Epidermal melanocyte (primary cell): Measurements from ENCODE around the gene SEPTIN10.

ENCODE experiments used
- DNase-seq: peaks from one replicate; pipeline ENCODE4 v3.0.0; 2011; ENCODE audit warnings: low spot score; ENCODE audit not compliant: insufficient read length

Gene SEPTIN10

DNA sequence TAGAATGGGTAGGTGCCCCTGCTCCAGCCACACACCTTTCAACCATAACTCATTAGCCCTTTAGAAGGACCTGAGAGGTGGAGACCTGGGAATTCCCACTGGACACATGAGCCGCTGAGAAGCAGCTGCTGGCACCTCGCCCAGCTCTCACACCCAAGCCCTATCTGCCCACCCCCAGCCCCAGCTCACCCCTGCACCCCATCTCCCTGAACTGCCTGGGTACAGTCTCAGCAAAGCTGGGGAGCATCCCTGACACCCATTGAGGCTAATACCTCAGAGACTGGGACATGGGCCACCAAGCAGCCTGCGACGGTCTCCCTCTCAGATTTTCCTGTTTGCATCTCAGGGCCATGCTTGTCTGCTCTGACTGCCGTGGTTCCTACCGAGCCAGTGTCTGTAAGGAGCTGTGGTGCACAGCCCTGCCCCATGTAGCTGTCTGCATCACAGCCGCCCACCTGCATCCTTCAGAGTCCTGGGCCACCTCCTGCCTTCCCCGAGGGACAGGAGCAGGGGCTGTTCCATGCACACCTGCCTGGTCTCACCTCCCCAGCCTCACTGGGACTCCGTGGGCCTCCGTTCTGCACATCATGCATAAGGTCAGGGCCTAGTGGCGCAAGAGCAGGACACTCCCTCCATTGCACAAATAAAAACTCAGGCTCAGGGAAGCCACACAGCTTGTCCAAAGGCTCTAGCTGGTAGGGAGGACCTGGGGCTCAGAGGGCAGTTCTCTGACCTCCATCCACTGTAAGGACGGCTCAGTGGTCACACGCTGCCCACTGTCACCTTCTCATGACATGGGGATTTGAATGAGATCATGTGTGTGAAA is 90.0 kb downstream of the SEPTIN10 start:
- no peak for DNase-seq

GRCh38 chr2:109523121-109523520 is 90.6 kb downstream of the SEPTIN10 start:
- DNase-seq: no peak

DNA sequence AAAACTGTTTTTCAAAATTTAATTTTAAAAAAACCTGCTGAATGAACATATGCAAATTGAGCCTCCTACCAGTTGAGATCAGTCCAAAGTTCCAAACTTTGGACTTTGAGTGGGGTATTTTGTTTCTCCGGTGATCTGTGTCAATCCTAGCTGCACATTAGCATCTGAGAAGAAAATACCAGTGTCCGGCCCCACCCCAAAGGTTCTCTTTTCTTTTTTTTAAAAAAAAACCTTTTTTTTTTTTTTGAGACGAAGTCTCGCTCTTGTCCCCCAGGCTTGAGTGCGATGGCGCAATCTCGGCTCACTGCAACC is 91.7 kb downstream of the SEPTIN10 start:
- DNase-seq: no peak

- no peak for DNase-seq
These were observed 92.3 kb downstream of the SEPTIN10 start for GRCh38 chr2:109521233-109522062.

- DNase-seq: no peak
These were observed 94.3 kb downstream of the SEPTIN10 start for GRCh38 chr2:109519513-109519912.

- no peak for DNase-seq
These were observed 96.5 kb downstream of the SEPTIN10 start for GRCh38 chr2:109517118-109517889.

- no peak for DNase-seq
These were observed 97.2 kb downstream of the SEPTIN10 start for GRCh38 chr2:109516445-109517117.

- no peak for DNase-seq
These were observed 98.9 kb downstream of the SEPTIN10 start for GRCh38 chr2:109514857-109515256.

DNA sequence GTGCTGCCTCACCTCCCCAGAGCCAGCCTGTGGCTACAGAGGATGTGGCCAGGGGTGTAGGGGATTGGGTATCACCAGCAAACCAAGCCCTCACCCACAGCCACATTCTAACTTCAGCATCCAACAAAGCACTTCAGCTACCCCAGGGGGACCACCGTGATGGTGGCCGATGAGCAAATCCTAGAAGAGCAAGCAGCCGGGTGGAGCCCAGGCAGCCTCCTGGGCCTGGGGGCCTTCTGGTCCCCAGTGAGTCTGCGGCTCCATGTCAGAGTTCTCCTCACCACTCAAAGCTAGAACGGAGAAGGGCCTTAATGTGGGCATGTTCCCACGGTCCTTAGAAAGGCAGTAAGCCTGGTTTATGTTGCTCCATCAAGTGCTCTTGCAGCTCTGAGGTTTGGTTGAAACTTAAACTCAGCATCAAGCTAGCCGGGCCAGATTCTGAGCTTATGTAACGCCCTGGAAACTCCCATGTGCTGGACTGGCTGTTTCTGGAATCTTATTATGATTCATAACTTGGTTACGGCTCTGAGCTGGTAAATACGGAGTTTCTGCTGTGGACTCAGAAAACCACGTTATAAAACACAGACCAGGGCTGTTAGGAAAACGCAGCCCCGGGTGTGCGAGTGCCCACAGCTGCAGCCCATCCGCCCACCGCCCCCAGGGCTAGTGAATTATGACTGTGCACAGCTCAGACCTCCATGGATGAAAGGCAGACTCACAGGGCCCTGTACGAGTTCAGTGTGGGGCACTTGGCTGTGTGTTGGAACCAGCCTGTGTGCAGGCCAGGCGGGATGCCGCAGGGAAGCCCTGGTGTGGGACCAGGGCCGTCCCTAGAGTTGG is 99.8 kb downstream of the SEPTIN10 start:
- peak; percentile 80 for DNase-seq

DNA sequence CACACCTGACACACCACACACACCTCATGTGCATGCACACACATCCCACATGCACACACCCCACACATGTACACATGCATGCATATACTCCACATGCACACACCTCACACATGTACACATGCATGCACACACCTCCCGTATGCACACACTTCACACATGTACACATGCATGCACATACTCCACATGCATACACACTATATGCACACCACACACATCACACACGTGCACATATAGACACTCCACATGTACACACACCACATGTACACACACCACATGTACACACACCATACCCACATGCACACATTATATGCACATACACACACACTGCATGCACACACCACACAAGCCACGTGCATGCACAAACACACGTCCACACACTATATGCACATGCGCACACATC is 100.5 kb downstream of the SEPTIN10 start:
- no peak for DNase-seq

GRCh38 chr2:109512076-109512475 is 101.7 kb downstream of the SEPTIN10 start:
- DNase-seq: no peak

DNA sequence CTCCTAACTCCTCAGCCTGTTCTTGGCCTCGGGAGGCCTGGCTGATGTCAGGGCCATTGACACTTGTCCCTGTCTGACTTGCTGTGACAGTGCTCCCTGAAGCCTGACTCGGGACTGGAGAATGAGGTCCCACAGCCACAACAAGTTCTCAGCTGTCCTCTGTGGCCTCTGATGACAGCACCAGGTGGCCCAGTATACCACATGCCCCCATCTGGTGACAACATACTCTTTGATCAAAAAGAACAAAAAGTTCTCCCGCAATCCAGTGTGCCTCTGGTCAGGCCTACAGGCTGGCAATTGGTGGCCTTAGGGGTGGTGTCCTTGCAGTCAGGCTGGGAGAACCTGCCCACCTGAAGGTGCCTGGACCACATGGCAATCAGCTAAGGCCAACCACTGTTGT is 102.6 kb downstream of the SEPTIN10 start:
- no peak for DNase-seq

- DNase-seq: peak; percentile 88
These were observed 103.4 kb downstream of the SEPTIN10 start for GRCh38 chr2:109510136-109511028.

DNA sequence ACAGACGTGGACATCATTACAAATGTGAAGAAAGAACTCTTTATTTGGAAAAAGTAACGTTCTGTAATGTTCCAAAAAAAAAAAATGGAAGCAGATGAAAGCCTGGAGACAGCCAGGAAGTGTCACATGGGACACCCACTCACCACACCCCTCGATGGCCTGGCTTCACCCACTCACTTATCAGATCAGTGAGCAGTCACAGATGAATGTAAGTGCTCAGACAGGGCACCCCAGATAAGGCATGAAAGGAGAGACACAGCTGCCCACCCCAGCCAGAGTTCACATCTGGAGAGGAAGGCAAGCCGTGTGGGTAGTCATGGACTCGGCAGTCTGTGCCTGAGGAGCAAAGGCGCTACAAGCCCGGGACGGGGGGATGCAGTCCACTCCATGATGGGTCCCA is 105.2 kb downstream of the SEPTIN10 start:
- no peak for DNase-seq

- DNase-seq: no peak
These were observed 105.9 kb downstream of the SEPTIN10 start for GRCh38 chr2:109507828-109508227.

GRCh38 chr2:109507217-109507616 is 106.5 kb downstream of the SEPTIN10 start:
- DNase-seq: no peak

- DNase-seq: no peak
These were observed 110.6 kb downstream of the SEPTIN10 start for GRCh38 chr2:109503191-109503590.

- no peak for DNase-seq
These were observed 112.3 kb downstream of the SEPTIN10 start for GRCh38 chr2:109501461-109501860.

DNA sequence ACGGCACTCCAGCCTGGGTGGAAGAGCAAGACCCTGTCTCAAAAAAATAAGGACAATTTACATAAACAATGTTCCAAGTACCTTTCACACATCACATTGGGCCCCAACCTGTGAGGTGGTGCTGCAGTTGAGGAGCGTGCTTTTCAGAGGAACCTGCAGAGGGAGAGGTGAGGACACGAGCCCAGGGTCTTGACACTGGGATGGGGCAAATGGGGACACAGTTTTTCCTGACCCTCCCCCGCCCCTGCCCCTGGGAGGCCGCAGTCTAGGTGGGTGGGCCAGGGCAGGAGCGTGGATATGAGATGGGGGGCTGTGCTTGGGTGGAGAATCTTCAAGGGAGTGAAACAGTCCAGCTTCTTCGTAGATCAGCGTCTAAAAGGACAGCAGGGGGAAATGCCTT is 112.9 kb downstream of the SEPTIN10 start:
- DNase-seq: no peak
